HEK293T (cell line): Measurements from ENCODE around the gene CDKN2B-AS1.

Experiments used
- BHLHE40 ChIP-seq: fragments of 450-650 bp; IDR thresholded peaks from 2 replicates; pipeline ENCODE4 v1.6.1; 2016; ENCODE audit warnings: mild to moderate bottlenecking, moderate library complexity, borderline replicate concordance
- CTBP1 ChIP-seq: fragments of 450-650 bp; IDR thresholded peaks from 2 replicates; pipeline ENCODE4 v1.6.1; 2016; ENCODE audit warnings: borderline replicate concordance
- ELF4 ChIP-seq: fragments of 450-650 bp; IDR thresholded peaks from 2 replicates; pipeline ENCODE4 v1.6.1; 2017; ENCODE audit warnings: antibody characterized with exemption
- FOXM1 ChIP-seq: fragments of 450-650 bp; IDR thresholded peaks from 2 replicates; pipeline ENCODE4 v1.6.1; 2017; ENCODE audit warnings: mild to moderate bottlenecking, borderline replicate concordance
- SP1 ChIP-seq: fragments of 450-650 bp; IDR thresholded peaks from 2 replicates; pipeline ENCODE4 v1.6.1; 2017
- ZNF384 ChIP-seq: fragments of 450-650 bp; IDR thresholded peaks from 2 replicates; pipeline ENCODE4 v1.6.1; 2016

GRCh38 chr9:21998026-21998425, 3.4 kb downstream of the CDKN2B-AS1 start:
- no peak for TF ChIP-seq SP1
- no peak for TF ChIP-seq ELF4
- TF ChIP-seq BHLHE40, result no peak
- TF ChIP-seq CTBP1, result no peak
- TF ChIP-seq FOXM1, result no peak
- no peak for TF ChIP-seq ZNF384
